GM15510 (cell line): ENCODE results near the gene CEP112.

ENCODE experiments used
- POLR2A ChIP-seq: IDR thresholded peaks from 3 replicates; pipeline ENCODE4 v1.6.1; 2011; ENCODE audit warnings: borderline replicate concordance; ENCODE audit not compliant: insufficient read length; ENCODE audit errors: extremely low read depth

Gene CEP112

GRCh38 chr17:65817951-65818350 is 374.0 kb downstream of the CEP112 start:
- no peak for TF ChIP-seq POLR2A

DNA sequence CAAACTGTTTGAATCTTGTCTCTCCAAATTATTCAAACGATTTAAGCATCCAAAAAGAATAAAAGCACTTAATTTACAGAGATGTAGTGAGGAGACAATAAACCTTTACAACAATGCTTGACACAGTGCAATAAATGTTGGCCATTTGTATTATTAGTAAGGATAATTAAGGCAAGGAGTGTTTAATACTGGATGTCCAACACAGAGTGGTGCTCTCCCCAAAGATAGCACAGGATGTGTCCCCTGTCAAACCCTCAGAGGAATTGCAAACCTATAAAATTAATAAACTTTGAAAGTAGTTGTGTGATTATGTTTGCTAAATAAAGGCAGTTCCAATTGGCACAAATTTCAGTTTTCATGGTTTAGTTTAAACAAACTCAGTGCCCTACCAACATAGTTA is 377.5 kb downstream of the CEP112 start:
- no peak for TF ChIP-seq POLR2A

DNA sequence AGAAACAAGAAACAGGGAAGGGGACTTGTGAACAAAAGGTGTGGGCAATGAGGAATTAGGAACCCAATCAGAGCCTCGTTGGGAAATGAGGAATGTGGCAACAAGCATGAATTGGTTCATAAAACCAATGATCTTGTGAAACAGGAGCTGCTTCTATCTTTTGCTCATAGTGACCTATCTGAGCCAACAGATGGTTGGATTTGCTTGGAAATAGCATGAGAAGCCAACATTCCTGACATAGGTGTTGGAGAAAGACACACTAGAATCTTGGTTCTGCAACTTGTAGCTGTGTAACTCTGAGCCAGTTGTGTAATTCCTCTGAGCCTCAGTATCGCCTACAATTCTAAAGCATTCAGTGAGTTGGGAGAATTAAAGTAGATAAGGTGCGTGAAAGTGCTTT is 378.6 kb downstream of the CEP112 start:
- no peak for TF ChIP-seq POLR2A

GRCh38 chr17:65811043-65811442 is 380.9 kb downstream of the CEP112 start:
- TF ChIP-seq POLR2A = no peak

DNA sequence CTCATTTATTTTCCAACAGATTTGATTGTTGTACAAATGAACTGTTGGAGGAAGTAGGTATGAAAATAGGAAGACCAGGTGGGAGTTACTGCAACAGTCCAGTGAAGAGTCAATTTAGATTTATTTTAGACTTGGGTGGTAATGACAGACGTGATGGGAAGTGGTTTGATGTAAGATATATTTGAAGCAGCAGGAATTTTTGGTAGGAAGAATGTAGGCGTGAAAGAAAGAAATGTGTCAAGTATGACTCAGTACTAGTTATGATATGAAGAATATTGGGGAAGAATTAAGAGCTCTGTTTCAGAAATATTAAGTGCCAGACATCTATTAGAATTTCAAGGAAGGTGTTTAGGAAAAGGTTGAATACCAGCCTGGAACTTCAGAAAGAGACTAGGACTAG is 382.6 kb downstream of the CEP112 start:
- no peak for TF ChIP-seq POLR2A

GRCh38 chr17:65807361-65807760 is 384.6 kb downstream of the CEP112 start:
- no peak for TF ChIP-seq POLR2A

- TF ChIP-seq POLR2A = no peak
Observed at GRCh38 chr17:65801513-65801912, 390.4 kb downstream of the CEP112 start.

- no peak for TF ChIP-seq POLR2A
Observed at GRCh38 chr17:65800655-65801054, 391.3 kb downstream of the CEP112 start.

DNA sequence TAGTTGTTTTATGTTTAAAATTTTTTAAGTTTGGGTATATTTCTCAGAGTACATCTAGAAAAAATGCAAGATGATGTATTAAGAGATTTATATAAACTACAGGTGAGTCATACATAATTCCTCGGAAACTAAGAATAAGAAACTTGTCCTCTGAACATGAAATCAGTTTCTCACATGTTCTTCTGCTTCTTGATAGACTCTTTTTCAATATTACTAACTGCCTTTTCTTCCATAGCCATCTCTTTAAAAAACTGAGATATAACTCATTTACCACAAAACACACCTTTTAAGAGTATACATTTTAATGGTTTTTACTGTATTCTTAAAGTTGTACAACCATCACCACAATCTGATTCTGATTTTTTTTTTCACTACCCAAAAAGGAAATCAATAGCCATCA is 392.1 kb downstream of the CEP112 start:
- TF ChIP-seq POLR2A = no peak

DNA sequence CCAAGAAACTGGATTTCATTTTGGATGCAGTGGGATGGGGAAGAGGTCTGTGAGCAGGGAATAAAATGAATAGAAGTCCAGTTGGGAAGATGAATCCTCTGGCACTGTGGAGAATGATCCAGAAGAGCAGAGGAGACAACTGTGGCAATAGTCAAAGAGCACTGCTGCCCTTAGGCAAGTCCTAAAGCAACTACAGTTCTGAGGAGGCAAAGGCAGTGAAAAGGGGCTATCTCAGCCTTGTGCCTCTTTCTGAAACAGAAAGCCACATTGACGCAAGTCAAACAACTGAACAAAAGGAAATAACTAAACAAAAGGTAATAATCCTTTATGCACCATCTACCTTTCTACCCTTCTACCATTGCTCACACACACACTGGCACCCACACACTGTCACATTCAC is 392.5 kb downstream of the CEP112 start:
- TF ChIP-seq POLR2A = no peak

GRCh38 chr17:65797809-65798208 is 394.1 kb downstream of the CEP112 start:
- TF ChIP-seq POLR2A = no peak

DNA sequence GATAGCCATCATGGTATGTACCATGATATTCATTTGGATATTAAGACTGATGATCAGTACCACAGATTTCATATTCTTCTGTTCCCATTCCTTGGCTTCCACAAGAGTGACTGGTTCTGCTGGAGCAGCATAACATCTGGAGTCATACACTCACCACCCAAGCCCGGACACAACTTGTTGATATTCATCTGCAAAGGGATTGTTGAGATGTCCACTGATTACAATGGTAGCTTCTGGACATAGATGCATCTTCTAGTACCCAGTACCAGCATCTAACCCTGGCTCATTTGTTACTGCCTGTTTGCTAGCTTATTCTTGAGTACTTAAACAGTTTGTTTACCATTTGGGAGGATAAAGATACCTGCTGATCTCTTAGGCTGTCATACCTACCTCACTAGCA is 394.8 kb downstream of the CEP112 start:
- TF ChIP-seq POLR2A = no peak

DNA sequence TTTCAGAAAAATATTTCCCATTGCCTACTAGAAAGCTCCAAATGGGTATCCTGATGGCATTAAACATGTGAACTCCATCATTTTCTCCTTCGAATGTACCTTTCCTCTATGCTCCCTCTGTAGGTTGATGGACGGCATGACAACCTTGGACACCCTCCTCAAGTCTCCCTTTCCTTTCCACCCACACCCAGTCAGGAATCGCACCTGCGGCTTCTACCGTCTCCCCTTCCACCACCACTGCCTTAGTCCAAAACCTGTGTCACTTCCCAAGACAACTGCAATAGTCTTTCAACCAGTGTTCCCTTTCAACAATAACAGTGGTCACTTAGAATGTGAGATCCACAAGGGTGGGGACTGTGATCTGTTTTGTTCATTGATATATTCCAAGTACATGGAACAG is 397.4 kb downstream of the CEP112 start:
- no peak for TF ChIP-seq POLR2A

- no peak for TF ChIP-seq POLR2A
Observed at GRCh38 chr17:65790241-65790640, 401.7 kb downstream of the CEP112 start.

- no peak for TF ChIP-seq POLR2A
Observed at GRCh38 chr17:65787503-65787902, 404.4 kb downstream of the CEP112 start.

- TF ChIP-seq POLR2A = no peak
Observed at GRCh38 chr17:65786479-65786878, 405.5 kb downstream of the CEP112 start.

- TF ChIP-seq POLR2A = no peak
Observed at GRCh38 chr17:65785109-65785508, 406.8 kb downstream of the CEP112 start.

DNA sequence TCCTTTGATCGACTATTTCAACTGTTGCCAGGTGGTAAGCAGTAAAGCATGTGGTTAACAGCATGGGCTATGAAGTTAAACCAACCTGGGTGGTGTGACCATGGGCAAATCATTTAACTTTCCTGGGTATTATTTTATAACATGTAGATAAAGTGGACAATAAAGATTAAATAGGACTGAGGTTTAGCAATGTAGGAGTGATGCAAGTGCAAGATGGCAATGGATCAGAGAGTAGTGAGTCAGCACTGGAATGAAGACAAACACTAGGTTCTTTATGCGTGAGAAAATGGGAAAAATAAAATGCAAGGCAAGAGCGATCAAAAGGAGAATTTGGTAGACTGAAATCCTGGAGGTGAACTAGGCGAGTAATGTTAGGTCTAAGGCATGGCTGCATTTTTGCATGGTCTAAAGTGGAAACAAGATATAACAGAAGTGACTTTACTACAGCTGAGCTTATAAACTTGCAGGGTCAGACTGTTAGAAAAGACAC is 408.0 kb downstream of the CEP112 start:
- TF ChIP-seq POLR2A = no peak

- no peak for TF ChIP-seq POLR2A
Observed at GRCh38 chr17:65780111-65780510, 411.8 kb downstream of the CEP112 start.

DNA sequence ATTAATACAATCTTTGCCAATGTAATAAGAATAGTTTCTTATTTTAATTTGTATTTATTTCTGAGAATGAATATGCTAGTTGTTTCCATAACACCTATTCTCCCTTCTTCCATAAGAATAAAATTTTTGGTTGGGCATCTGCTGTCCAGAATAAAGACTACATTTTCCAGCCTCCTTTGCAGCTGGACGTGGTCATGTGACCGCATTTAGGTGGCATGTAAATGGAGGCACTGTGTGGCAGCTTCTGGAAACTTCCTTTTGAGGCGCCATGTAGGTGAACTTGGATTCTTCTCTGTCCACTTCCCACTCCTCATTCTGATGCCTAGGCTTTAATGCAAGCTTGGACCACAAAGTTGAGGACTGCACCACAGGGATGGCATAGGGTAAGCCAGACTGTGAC is 415.0 kb downstream of the CEP112 start:
- TF ChIP-seq POLR2A = no peak
